Esophagus muscularis mucosa (tissue), 4 donors: ENCODE measurements around the gene PDLIM4. TPM values are rescaled to one million over a fixed set of nuclear protein-coding genes. Genes with fewer than 3 reads are reported as not detected.

Source experiments
- DNase-seq: peaks from one replicate; pipeline ENCODE4 v3.0.0-alpha.2; 2017; ENCODE audit errors: extremely low spot score
- H3K27ac ChIP-seq, 4 donors: fragments of 200-600 bp; sonication (generic); replicated peaks in 1 of 4; 1 replicate in 3 of 4; 2 replicates in 1 of 4; pipeline ENCODE4 v1.5.1; 2016 to 2019; ENCODE audit warnings: mild to moderate bottlenecking in 1 of 4
- H3K27me3 ChIP-seq, 4 donors: fragments of 200-600 bp; sonication (generic); one replicate each; pipeline versions ENCODE4 v1.5.1 to v1.6.0; 2016 to 2019
- H3K36me3 ChIP-seq, 4 donors: fragments of 200-600 bp; sonication (generic); one replicate each; pipeline ENCODE4 v1.5.1; 2016 to 2019
- H3K4me1 ChIP-seq, 4 donors: fragments of 200-600 bp; sonication (generic); one replicate each; pipeline ENCODE4 v1.5.1; 2016 to 2019
- H3K4me3 ChIP-seq, 4 donors: fragments of 200-600 bp; sonication (generic); 1 replicate in 2 of 4; 2 replicates in 2 of 4; pipeline ENCODE4 v1.5.1; 2016 to 2019; ENCODE audit warnings: mild to moderate bottlenecking in 4 of 4, moderate library complexity in 1 of 4
- H3K9me3 ChIP-seq, 4 donors: fragments of 200-600 bp; sonication (generic); 1 replicate in 3 of 4; 2 replicates in 1 of 4; pipeline ENCODE4 v1.5.1; 2016 to 2019
- CTCF ChIP-seq, 3 experiments: fragments of 200-600 bp in 2 of 3; fragments of 450-650 bp in 1 of 3; sonication (generic) in 2 of 3; IDR thresholded peaks; one replicate each; pipeline ENCODE4 v1.5.1; 2017 to 2019; ENCODE audit warnings: antibody characterized with exemption in 3 of 3, mild to moderate bottlenecking in 2 of 3, moderate library complexity in 1 of 3
- EP300 ChIP-seq: sonication (generic); formaldehyde crosslinking; IDR thresholded peaks from one replicate; pipeline ENCODE4 v1.6.1; 2017; ENCODE audit warnings: antibody characterized with exemption
- POLR2A ChIP-seq: fragments of 450-650 bp; IDR thresholded peaks from one replicate; pipeline ENCODE4 v1.6.1; 2017; ENCODE audit warnings: antibody characterized with exemption, moderate library complexity, mild to moderate bottlenecking, low read depth
- POLR2AphosphoS5 ChIP-seq, 2 donors: sonication (generic); formaldehyde crosslinking; IDR thresholded peaks; one replicate each; pipeline ENCODE4 v1.6.1; 2017; ENCODE audit warnings: antibody characterized with exemption in 2 of 2
- WGBS: methylation state at CpG from one replicate; pipeline ENCODE4 v1.1.5; 2018; 5-methylcytosine and 5-hydroxymethylcytosine counted together
- intact Hi-C: fragments of 100-400 bp; cut with DNase I; formaldehyde crosslinking; loops from one replicate; pipeline ENCODE4 v1.15.1; 2023
- total RNA-seq, 4 donors: library from RNA; depleted of rRNA; stranded (reverse); fragments of >200 nt; gene quantifications; one replicate each; pipeline versions ENCODE4 v1.1.0 to v1.2.1, GENCODE V29; 2016

PDLIM4 gene
- total RNA-seq, 4 donors from 2014 or later, result 59.4 to 199 (median 134) TPM

- intact Hi-C loops, result no loop called here
- no peaks in the 10 kb centered on the region for H3K27me3 ChIP-seq
- H3K27ac ChIP-seq, result peak overlapping the region in 1 of 4 donors; percentile 21
- H3K36me3 ChIP-seq, result peaks cover 0 to 31% (median 20%) of the 10 kb centered on the region in 4 donors
- WGBS, result 84% methylated on average over 5 of the region's 5 CpGs
- H3K4me1 ChIP-seq, result peaks cover 6 to 26% (median 15%) of the 10 kb centered on the region in 4 donors
- H3K4me3 ChIP-seq, result no peak overlapping the region
- DNase-seq, result no peak
- TF ChIP-seq EP300, result no peak
- TF ChIP-seq POLR2A, result no peak
- no peak for TF ChIP-seq POLR2AphosphoS5 (IDR thresholded peaks at IDR 0.05)
- no peak for TF ChIP-seq CTCF (IDR thresholded peaks at IDR 0.05)
- no peaks in the 10 kb centered on the region for H3K9me3 ChIP-seq
These were observed 18.1 kb downstream of the PDLIM4 start for GRCh38 chr5:132275367-132276220.

- Histone ChIP-seq H3K36me3 (peaks cover 0 to 14% (median 7%) of the 10 kb centered on the region in 4 donors), H3K27ac (no peak overlapping the region), H3K4me3 (no peak overlapping the region), H3K27me3 (no peaks in the 10 kb centered on the region), H3K4me1 (peaks cover 6 to 17% (median 12%) of the 10 kb centered on the region in 4 donors), H3K9me3 (no peaks in the 10 kb centered on the region)
- no peak for DNase-seq
- intact Hi-C loops, result no loop called here
- 66% methylated on average over 6 of the region's 6 CpGs for WGBS
- no peak for TF ChIP-seq POLR2AphosphoS5 (IDR thresholded peaks at IDR 0.05)
- TF ChIP-seq EP300, result no peak
- TF ChIP-seq POLR2A, result no peak
- TF ChIP-seq CTCF (IDR thresholded peaks at IDR 0.05), result no peak
These were observed 19.8 kb downstream of the PDLIM4 start for GRCh38 chr5:132277256-132277655.

- Histone ChIP-seq H3K4me1 (peaks cover 0 to 8% (median 4%) of the 10 kb centered on the region in 4 donors), H3K27ac (no peak overlapping the region), H3K9me3 (no peaks in the 10 kb centered on the region), H3K36me3 (peaks cover 0 to 11% (median 5%) of the 10 kb centered on the region in 4 donors), H3K27me3 (no peaks in the 10 kb centered on the region), H3K4me3 (no peak overlapping the region)
- no peak for DNase-seq
- TF ChIP-seq EP300 (no peak), CTCF (IDR thresholded peaks at IDR 0.05) (no peak), POLR2A (no peak), POLR2AphosphoS5 (IDR thresholded peaks at IDR 0.05) (no peak)
- intact Hi-C loops, result no loop called here
- WGBS, result 95% methylated on average over 6 of the region's 6 CpGs
These were observed 20.7 kb downstream of the PDLIM4 start for GRCh38 chr5:132277971-132278853.

- Histone ChIP-seq H3K4me1 (peaks cover 0 to 13% (median 4%) of the 10 kb centered on the region in 4 donors), H3K27ac (no peak overlapping the region), H3K4me3 (no peak overlapping the region), H3K36me3 (no peaks in the 10 kb centered on the region), H3K27me3 (no peaks in the 10 kb centered on the region), H3K9me3 (no peaks in the 10 kb centered on the region)
- WGBS, result 100% methylated on average over 2 of the region's 3 CpGs
- intact Hi-C loops, result no loop called here
- DNase-seq, result no peak
- TF ChIP-seq POLR2A (no peak), POLR2AphosphoS5 (IDR thresholded peaks at IDR 0.05) (no peak), CTCF (IDR thresholded peaks at IDR 0.05) (no peak), EP300 (no peak)
These were observed 22.3 kb downstream of the PDLIM4 start for GRCh38 chr5:132279801-132280200.
